ENCODE measurements around the gene TNK1.

TNK1 gene

GRCh38 chr17:7348478-7349242, 32.2 kb upstream of the TNK1 start:
- TF ChIP-seq MYC (IDR thresholded peaks at IDR 0.05; ENCODE audit: low read depth, low read length), result no peak
- no peak for TF ChIP-seq CTCF (IDR thresholded peaks at IDR 0.05; ENCODE audit: low read depth, low read length)
- TF ChIP-seq MAX (IDR thresholded peaks at IDR 0.05; ENCODE audit: low read depth, low read length), result no peak
- no peak for TF ChIP-seq POLR2A (IDR thresholded peaks at IDR 0.05; ENCODE audit: extremely low read depth, insufficient read length)
- H3K4me3 ChIP-seq (ENCODE audit: low read depth, low read length), result no peak overlapping the region
- peak; percentile 64 for DNase-seq (ENCODE audit: low read depth)

- peak; percentile 80 for DNase-seq (ENCODE audit: low read depth)
- TF ChIP-seq POLR2A (IDR thresholded peaks at IDR 0.05; ENCODE audit: extremely low read depth, insufficient read length) (no peak), CTCF (IDR thresholded peaks at IDR 0.05; ENCODE audit: low read depth, low read length) (no peak), MYC (IDR thresholded peaks at IDR 0.05; ENCODE audit: low read depth, low read length) (no peak), MAX (IDR thresholded peaks at IDR 0.05; ENCODE audit: low read depth, low read length) (no peak)
- H3K4me3 ChIP-seq (ENCODE audit: low read depth, low read length), result peak within 1 kb of the TSS; percentile 49
These were observed 29.0 kb upstream of the TNK1 start, which contains the start of gene KCTD11 for GRCh38 chr17:7351665-7352502. Gene KCTD11 (plus strand): TSS chr17:7352162.

- no peak for DNase-seq (ENCODE audit: low read depth)
- peak overlapping the region; percentile 49 for H3K4me3 ChIP-seq (ENCODE audit: low read depth, low read length)
- no peak for TF ChIP-seq POLR2A (IDR thresholded peaks at IDR 0.05; ENCODE audit: extremely low read depth, insufficient read length)
These were observed 28.4 kb upstream of the TNK1 start for GRCh38 chr17:7352503-7352889.

- no peak for TF ChIP-seq CTCF (IDR thresholded peaks at IDR 0.05; ENCODE audit: low read depth, low read length)
- TF ChIP-seq MYC (IDR thresholded peaks at IDR 0.05; ENCODE audit: low read depth, low read length), result no peak
- no peak overlapping the region for H3K4me3 ChIP-seq (ENCODE audit: low read depth, low read length)
- DNase-seq (ENCODE audit: low read depth), result no peak
These were observed 27.8 kb upstream of the TNK1 start for GRCh38 chr17:7352910-7353635.

- DNase-seq (ENCODE audit: low read depth), result no peak
- TF ChIP-seq MAX (IDR thresholded peaks at IDR 0.05; ENCODE audit: low read depth, low read length), result no peak
- TF ChIP-seq MYC (IDR thresholded peaks at IDR 0.05; ENCODE audit: low read depth, low read length), result no peak
- TF ChIP-seq CTCF (IDR thresholded peaks at IDR 0.05; ENCODE audit: low read depth, low read length), result no peak
- TF ChIP-seq POLR2A (IDR thresholded peaks at IDR 0.05; ENCODE audit: extremely low read depth, insufficient read length), result no peak
- H3K4me3 ChIP-seq (ENCODE audit: low read depth, low read length), result no peak overlapping the region
These were observed 26.5 kb upstream of the TNK1 start for GRCh38 chr17:7354262-7354843.

GRCh38 chr17:7355053-7355452, 25.8 kb upstream of the TNK1 start, which contains the start of gene TMEM95:
Gene TMEM95 (plus strand): TSS chr17:7355156. CDS start chr17:7355205, 49 bp downstream.
- H3K4me3 ChIP-seq (ENCODE audit: low read depth, low read length), result no peak within 1 kb of the TSS
- DNase-seq (ENCODE audit: low read depth), result no peak
- TF ChIP-seq MAX (IDR thresholded peaks at IDR 0.05; ENCODE audit: low read depth, low read length) (no peak), MYC (IDR thresholded peaks at IDR 0.05; ENCODE audit: low read depth, low read length) (no peak), CTCF (IDR thresholded peaks at IDR 0.05; ENCODE audit: low read depth, low read length) (no peak), POLR2A (IDR thresholded peaks at IDR 0.05; ENCODE audit: extremely low read depth, insufficient read length) (no peak)

Measured in NB4 (cell line).